HepG2 (cell line): ENCODE data around the gene TMEM240.
"Not testable (repeated sequence)": the region's sequence is repeated elsewhere in the genome, so short reads cannot be mapped to it uniquely, and the experiment has no call there.

Source experiments
- ESRRA ChIP-seq: sonication (generic); formaldehyde crosslinking; IDR thresholded peaks from 2 replicates; pipeline ENCODE4 v1.5.1; 2020; ENCODE audit warnings: mild to moderate bottlenecking, low read depth, missing genetic modification reagents
- EZH2 ChIP-seq: conservative IDR thresholded peaks from 2 replicates; pipeline ENCODE4 v1.6.1; 2012; ENCODE audit warnings: mild to moderate bottlenecking, low read depth, low read length, moderate library complexity
- FOXJ3 ChIP-seq: sonication (generic); formaldehyde crosslinking; IDR thresholded peaks from 2 replicates; pipeline ENCODE4 v1.4.0; 2020; ENCODE audit warnings: missing genetic modification reagents, mild to moderate bottlenecking, borderline replicate concordance
- JUNB ChIP-seq: sonication (generic); formaldehyde crosslinking; IDR thresholded peaks from 2 replicates; pipeline ENCODE4 v1.8.0; 2022; ENCODE audit warnings: missing genetic modification reagents, mild to moderate bottlenecking, borderline replicate concordance
- MLLT10 ChIP-seq: sonication (generic); formaldehyde crosslinking; IDR thresholded peaks from 2 replicates; pipeline ENCODE4 v1.4.0; 2020; ENCODE audit warnings: missing genetic modification reagents
- SUZ12 ChIP-seq: fragments of 150-350 bp; IDR thresholded peaks from 2 replicates; pipeline ENCODE4 v1.6.1; 2014; ENCODE audit warnings: low read depth, low read length

GRCh38 chr1:1485755-1486317 lies 54.6 kb downstream of the TMEM240 start:
- not testable (repeated sequence) for TF ChIP-seq ESRRA (CRISPR knock-in tag); FOXJ3 (CRISPR knock-in tag); EZH2; MLLT10 (CRISPR knock-in tag); JUNB (CRISPR knock-in tag); SUZ12
